Mesenchymal stem cell (in vitro differentiated cells and primary cell): ENCODE data around the gene DICER1.

ENCODE experiments used
- DNase-seq: peaks from one replicate; pipeline ENCODE4 v3.0.0-alpha.2; 2013
- H2AFZ ChIP-seq: one replicate; pipeline ENCODE4 v1.6.1; 2013; ENCODE audit warnings: low read depth, mild to moderate bottlenecking, control low read depth, inconsistent platforms, low read length, moderate library complexity
- H2AK5ac ChIP-seq: 2 replicates; pipeline ENCODE4 v1.6.1; 2013; ENCODE audit warnings: low read length, moderate library complexity, mild to moderate bottlenecking, inconsistent platforms; ENCODE audit not compliant: severe bottlenecking
- H2BK120ac ChIP-seq: one replicate; pipeline ENCODE4 v1.6.1; 2013; ENCODE audit warnings: low read depth, mild to moderate bottlenecking, inconsistent platforms, low read length, moderate library complexity
- H2BK12ac ChIP-seq, 2 experiments: one replicate each; pipeline ENCODE4 v1.6.1; 2013; ENCODE audit warnings: inconsistent platforms in 2 of 2, low read length in 2 of 2, mild to moderate bottlenecking in 2 of 2, moderate library complexity in 2 of 2, control low read depth in 1 of 2
- H2BK15ac ChIP-seq: one replicate; pipeline ENCODE4 v1.6.1; 2013; ENCODE audit warnings: mild to moderate bottlenecking, low read depth, inconsistent platforms; ENCODE audit not compliant: poor library complexity, severe bottlenecking
- H2BK5ac ChIP-seq: 2 replicates; pipeline ENCODE4 v1.6.1; 2013; ENCODE audit warnings: low read depth, mild to moderate bottlenecking, low read length, control low read depth, inconsistent platforms; ENCODE audit not compliant: poor library complexity, severe bottlenecking
- H3K14ac ChIP-seq, 2 experiments: one replicate each; pipeline ENCODE4 v1.6.1; 2013; ENCODE audit warnings: inconsistent platforms in 2 of 2, low read length in 2 of 2, control low read depth in 1 of 2, mild to moderate bottlenecking in 1 of 2, moderate library complexity in 1 of 2
- H3K18ac ChIP-seq, 2 experiments: one replicate each; pipeline ENCODE4 v1.6.1; 2013; ENCODE audit warnings: inconsistent platforms in 2 of 2, low read length in 2 of 2, control low read depth in 1 of 2, low read depth in 1 of 2, mild to moderate bottlenecking in 1 of 2
- H3K23ac ChIP-seq, 2 experiments: one replicate each; pipeline ENCODE4 v1.6.1; 2013; ENCODE audit warnings: inconsistent platforms in 2 of 2, low read length in 2 of 2, mild to moderate bottlenecking in 2 of 2, moderate library complexity in 2 of 2, control low read depth in 1 of 2
- H3K27ac ChIP-seq: 2 replicates; pipeline ENCODE4 v1.5.1; 2013; ENCODE audit warnings: mild to moderate bottlenecking, moderate library complexity, low read length, control low read depth, inconsistent platforms; ENCODE audit not compliant: poor library complexity, severe bottlenecking
- H3K27me3 ChIP-seq, 2 experiments: 2 replicates each; pipeline versions ENCODE4 v1.6.1 to v1.7.0; 2013; ENCODE audit warnings: low read length in 2 of 2, mild to moderate bottlenecking in 2 of 2, moderate library complexity in 2 of 2, control low read depth in 1 of 2, inconsistent platforms in 1 of 2; ENCODE audit not compliant: control insufficient read depth in 1 of 2, insufficient read depth in 1 of 2
- H3K36me3 ChIP-seq, 2 experiments: 2 replicates each; pipeline versions ENCODE4 v1.6.1 to v1.7.0; 2013; ENCODE audit warnings: low read length in 2 of 2, control low read depth in 1 of 2, inconsistent platforms in 1 of 2, low read depth in 1 of 2, mild to moderate bottlenecking in 1 of 2; ENCODE audit not compliant: insufficient read depth in 2 of 2, control insufficient read depth in 1 of 2
- H3K4ac ChIP-seq, 2 experiments: one replicate each; pipeline ENCODE4 v1.6.1; 2013; ENCODE audit warnings: inconsistent platforms in 2 of 2, low read length in 2 of 2, mild to moderate bottlenecking in 2 of 2, moderate library complexity in 2 of 2, control low read depth in 1 of 2, low read depth in 1 of 2
- H3K4me1 ChIP-seq: 2 replicates; pipeline ENCODE4 v1.6.1; 2013; ENCODE audit warnings: low read depth, low read length, control low read depth; ENCODE audit not compliant: control insufficient read depth, insufficient read depth
- H3K4me2 ChIP-seq: 2 replicates; pipeline ENCODE4 v1.6.1; 2013; ENCODE audit warnings: low read length, mild to moderate bottlenecking, inconsistent platforms; ENCODE audit not compliant: poor library complexity, severe bottlenecking
- H3K4me3 ChIP-seq, 2 experiments: 2 replicates each; pipeline versions ENCODE4 v1.5.1 to v1.7.0; 2013; ENCODE audit warnings: low read length in 2 of 2, mild to moderate bottlenecking in 2 of 2, control low read depth in 1 of 2, low read depth in 1 of 2; ENCODE audit not compliant: insufficient read depth in 1 of 2
- H3K79me1 ChIP-seq: replicated peaks from 2 replicates; pipeline ENCODE4 v1.6.1; 2013; ENCODE audit warnings: mild to moderate bottlenecking, control low read depth, low read length, inconsistent platforms; ENCODE audit not compliant: poor library complexity, severe bottlenecking
- H3K9ac ChIP-seq: 2 replicates; pipeline ENCODE4 v1.7.0; 2013; ENCODE audit warnings: mild to moderate bottlenecking, low read length, moderate library complexity
- H3K9me3 ChIP-seq: 2 replicates; pipeline ENCODE4 v1.7.0; 2013; ENCODE audit warnings: mild to moderate bottlenecking, low read length; ENCODE audit not compliant: control insufficient read depth
- H4K8ac ChIP-seq: one replicate; pipeline ENCODE4 v1.6.1; 2013; ENCODE audit warnings: inconsistent platforms, mild to moderate bottlenecking, low read length, moderate library complexity
- H4K91ac ChIP-seq: one replicate; pipeline ENCODE4 v1.6.1; 2013; ENCODE audit warnings: mild to moderate bottlenecking, low read length, inconsistent platforms
- WGBS: methylation state at CpG from one replicate; pipeline ENCODE4 v1.1.7; 2013; ENCODE audit warnings: mixed read lengths; 5-methylcytosine and 5-hydroxymethylcytosine counted together

Gene DICER1

DNA sequence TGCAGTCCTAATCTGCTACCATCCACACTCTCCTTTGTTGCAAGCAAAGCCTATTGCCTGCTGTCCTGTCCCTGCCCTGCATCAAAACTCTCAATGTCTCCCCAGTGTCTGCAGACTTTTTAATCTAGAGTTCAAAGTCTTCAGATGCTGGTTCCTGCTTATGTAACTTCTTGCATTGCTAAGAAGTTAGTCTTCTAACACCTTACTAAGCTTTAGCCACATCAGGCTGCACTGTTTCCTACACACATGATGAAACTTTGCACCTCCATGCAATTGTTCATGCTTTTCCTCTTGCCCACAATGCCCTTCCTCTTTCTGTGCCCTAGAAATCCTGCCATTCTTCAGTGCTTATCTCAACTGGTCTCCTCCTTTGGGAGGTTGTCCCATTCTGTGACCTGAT lies 16.2 kb upstream of the DICER1 start:
- Histone ChIP-seq H3K18ac (no peak overlapping the region), H3K23ac (no peak overlapping the region), H2BK12ac (no peak overlapping the region), H3K27me3 (no peaks in the 10 kb centered on the region), H3K9ac (no peak overlapping the region), H3K4ac (no peak overlapping the region), H3K9me3 (no peaks in the 10 kb centered on the region), H2AK5ac (no peak overlapping the region), H2BK5ac (no peak overlapping the region), H3K14ac (no peak overlapping the region), H4K8ac (no peak overlapping the region), H3K36me3 (no peaks in the 10 kb centered on the region), H3K4me1 (no peaks in the 10 kb centered on the region), H3K27ac (no peak overlapping the region), H2AFZ (no peak overlapping the region), H2BK120ac (no peak overlapping the region), H4K91ac (no peak overlapping the region), H3K4me2 (no peak overlapping the region), H3K4me3 (no peak overlapping the region), H2BK15ac (no peak overlapping the region), H3K79me1 (peaks cover 2% of the 10 kb centered on the region)
- no peak for DNase-seq

DNA sequence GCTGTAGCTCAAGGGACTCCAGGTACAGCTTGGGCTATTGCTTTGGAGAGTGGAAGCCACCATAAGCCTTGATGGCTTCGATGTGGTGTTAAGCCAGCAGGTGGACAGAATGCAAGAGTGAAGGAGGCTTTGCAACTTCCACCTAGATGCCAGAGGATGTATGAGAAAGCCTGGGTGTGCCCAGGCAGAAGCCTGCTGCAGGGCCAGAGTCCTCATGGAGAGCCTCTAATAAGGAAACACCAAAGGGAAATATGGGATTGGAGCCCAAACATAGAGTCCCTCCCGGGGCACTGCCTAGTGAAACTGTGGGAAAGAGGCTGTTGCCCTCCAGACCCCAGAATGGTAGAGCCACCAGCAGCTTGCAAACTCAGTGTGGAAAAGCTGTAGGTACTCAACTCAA lies 9.8 kb upstream of the DICER1 start:
- Histone ChIP-seq H4K91ac (no peak overlapping the region), H2BK12ac (no peak overlapping the region), H3K36me3 (no peaks in the 10 kb centered on the region), H2AFZ (no peak overlapping the region), H2BK120ac (no peak overlapping the region), H4K8ac (no peak overlapping the region), H3K9me3 (peaks cover 13% of the 10 kb centered on the region), H3K79me1 (peaks cover 4% of the 10 kb centered on the region), H2AK5ac (no peak overlapping the region), H3K23ac (no peak overlapping the region), H3K4ac (no peak overlapping the region), H3K4me3 (no peak overlapping the region), H2BK5ac (no peak overlapping the region), H3K27me3 (no peaks in the 10 kb centered on the region), H3K18ac (no peak overlapping the region), H3K14ac (no peak overlapping the region), H2BK15ac (no peak overlapping the region), H3K4me1 (no peaks in the 10 kb centered on the region), H3K27ac (no peak overlapping the region), H3K4me2 (no peak overlapping the region), H3K9ac (no peak overlapping the region)
- WGBS, result 86% methylated on average over 2 of the region's 2 CpGs
- DNase-seq, result no peak

DNA sequence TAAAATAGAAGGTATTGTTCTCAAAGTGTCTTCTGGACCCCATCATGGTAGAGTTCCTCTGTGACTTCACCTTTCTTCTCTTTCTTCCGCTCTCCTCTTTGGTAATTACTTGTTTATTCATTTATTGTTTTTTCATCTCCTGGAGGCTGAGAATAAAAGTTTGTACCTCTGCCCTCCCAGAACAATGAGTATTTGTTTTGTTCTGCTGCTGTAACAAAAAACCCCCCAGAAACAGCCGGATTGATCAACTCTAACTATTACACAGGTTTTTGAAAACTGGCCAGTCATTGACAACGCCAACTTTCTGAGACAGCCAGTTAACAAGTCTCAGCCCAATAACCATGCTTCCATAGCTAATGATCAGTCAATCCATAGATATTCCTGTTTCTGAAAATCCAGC lies 8.2 kb upstream of the DICER1 start:
- no peak overlapping the region for H3K4me3 ChIP-seq
- no peak overlapping the region for H2BK12ac ChIP-seq
- DNase-seq, result no peak
- H3K4me1 ChIP-seq, result no peaks in the 10 kb centered on the region
- H3K27ac ChIP-seq, result no peak overlapping the region
- no peak overlapping the region for H3K4ac ChIP-seq
- H3K9ac ChIP-seq, result no peak overlapping the region
- H3K27me3 ChIP-seq, result no peaks in the 10 kb centered on the region
- no peak overlapping the region for H4K91ac ChIP-seq
- H2AFZ ChIP-seq, result no peak overlapping the region
- 86% methylated on average over 2 of the region's 3 CpGs for WGBS
- H3K4me2 ChIP-seq, result no peak overlapping the region
- H2BK120ac ChIP-seq, result no peak overlapping the region
- H3K18ac ChIP-seq, result no peak overlapping the region
- peaks cover 13% of the 10 kb centered on the region for H3K9me3 ChIP-seq
- no peak overlapping the region for H4K8ac ChIP-seq
- no peaks in the 10 kb centered on the region for H3K36me3 ChIP-seq
- H2BK5ac ChIP-seq, result no peak overlapping the region
- peaks cover 5% of the 10 kb centered on the region for H3K79me1 ChIP-seq
- no peak overlapping the region for H2AK5ac ChIP-seq
- H3K23ac ChIP-seq, result no peak overlapping the region
- no peak overlapping the region for H2BK15ac ChIP-seq
- H3K14ac ChIP-seq, result no peak overlapping the region

DNA sequence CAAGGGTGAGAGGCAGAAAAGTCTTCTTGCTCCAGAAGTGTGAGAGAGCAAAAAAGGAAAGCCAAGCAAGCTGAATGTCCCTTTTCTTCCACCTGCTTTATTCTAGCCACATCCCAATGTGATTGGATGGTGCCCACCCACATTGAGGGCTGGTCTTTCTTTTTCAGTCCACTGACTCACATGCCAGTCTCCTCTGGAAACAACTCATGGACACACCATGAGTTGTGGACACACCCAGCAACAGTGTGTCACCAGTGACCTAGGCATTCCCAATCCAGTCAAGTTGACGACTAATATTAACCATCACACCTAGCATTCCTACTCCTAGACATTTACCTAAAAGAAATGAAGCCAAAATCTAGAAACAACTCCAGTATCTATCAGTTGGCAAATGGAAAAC lies 7.2 kb upstream of the DICER1 start:
- Histone ChIP-seq H4K8ac (no peak overlapping the region), H3K14ac (no peak overlapping the region), H3K36me3 (no peaks in the 10 kb centered on the region), H3K4me2 (no peak overlapping the region), H4K91ac (no peak overlapping the region), H3K4me1 (no peaks in the 10 kb centered on the region), H2AFZ (no peak overlapping the region), H3K4me3 (no peak overlapping the region), H2BK12ac (no peak overlapping the region), H2BK120ac (no peak overlapping the region), H2BK15ac (no peak overlapping the region), H3K9ac (no peak overlapping the region), H3K27ac (no peak overlapping the region), H3K27me3 (no peaks in the 10 kb centered on the region), H3K23ac (no peak overlapping the region), H3K18ac (no peak overlapping the region), H3K9me3 (peaks cover 13% of the 10 kb centered on the region), H3K4ac (no peak overlapping the region), H2AK5ac (no peak overlapping the region), H3K79me1 (peaks cover 5% of the 10 kb centered on the region), H2BK5ac (no peak overlapping the region)
- no peak for DNase-seq
- 88% methylated on average over 1 of the region's 1 CpG for WGBS
